Left colon (tissue), 2 donors: ENCODE results near the gene DMC1. TPM values are rescaled to one million over a fixed set of nuclear protein-coding genes. Genes with fewer than 3 reads are reported as not detected.
"Not testable (repeated sequence)": the region's sequence is repeated elsewhere in the genome, so short reads cannot be mapped to it uniquely, and the experiment has no call there.

ENCODE experiments used
- ATAC-seq: fragments of 200-7000 bp; cut with Tn5 transposase; one replicate; pipeline ENCODE4 v1.9.1; 2020; ENCODE audit warnings: mild to moderate bottlenecking, moderate library complexity
- DNase-seq, 2 donors: peaks; one replicate each; pipeline ENCODE4 v3.0.0-alpha.2; 2020
- intact Hi-C, 2 donors: fragments of 100-400 bp; cut with DNase I in 1 of 2; cut with micrococcal nuclease in 1 of 2; formaldehyde crosslinking; loops; one replicate each; pipeline versions ENCODE4 v1.11.2 to v1.14.0; 2022; cut with DNase I, micrococcal nuclease
- long read RNA-seq: library from polyadenylated mRNA; unstranded; transcript quantifications from one replicate; pipeline ENCODE4 v2.0.0, GENCODE V29; 2021
- total RNA-seq, 2 donors: library from RNA; stranded (reverse); fragmentation: NEBNext Ultra II Directional; extraction: Animal tissue kit (Norgen Biotek cat#: 25700); gene quantifications; one replicate each; pipeline ENCODE4 v1.2.1, GENCODE V29; 2021
- donor health status: DM: no; HTN: no; CAD: no.
- donor health status: DM: yes; HTN: yes; CAD: no.

DMC1 gene
- 1 to 10 TPM in 1 of 2 donors, under 1 TPM in 1; 0.87 to 1.2 TPM for total RNA-seq
- long read RNA-seq, partial matches to known transcripts = 0 of 1 reads
- long read RNA-seq, other reads (novel, unspliced or antisense) = 1 of 1 reads

- ATAC-seq (peak; percentile 96), DNase-seq (peak; percentile 93 to 97)
- intact Hi-C loops = loop anchor here in 1 of 2 donors (10.0 kb wide), 1 partner anchor 515 kb away; the partner anchor contains the start of gene PICK1
These were observed at the start of gene DMC1 for GRCh38 chr22:38569972-38570778. Gene DMC1, minus strand, starts transcription at chr22:38570183. Its CDS starts 1,927 bp downstream, at chr22:38568256.

GRCh38 chr22:38618682-38619081 is 48.7 kb upstream of the DMC1 start:
- DNase-seq (no peak), ATAC-seq (no peak)
- intact Hi-C loops = no loop called here

GRCh38 chr22:38618258-38618657 is 48.3 kb upstream of the DMC1 start:
- intact Hi-C loops = no loop called here
- no peak for DNase-seq

GRCh38 chr22:38615064-38615405 is 45.1 kb upstream of the DMC1 start:
- intact Hi-C loops, ATAC-seq, DNase-seq: not testable (repeated sequence)

More at GRCh38 chr22:38618258-38618657, 48.3 kb upstream of the DMC1 start:
- ATAC-seq = no peak

- DNase-seq (no peak), ATAC-seq (no peak)
- intact Hi-C loops = no loop called here
These were observed 44.5 kb upstream of the DMC1 start for GRCh38 chr22:38614332-38615063.

GRCh38 chr22:38613588-38613987 is 43.6 kb upstream of the DMC1 start:
- intact Hi-C loops = no loop called here
- no peak for ATAC-seq
- DNase-seq = no peak

- DNase-seq (no peak), ATAC-seq (no peak)
- intact Hi-C loops = no loop called here
These were observed 42.4 kb upstream of the DMC1 start for GRCh38 chr22:38612217-38613006.

- intact Hi-C loops = no loop called here
- ATAC-seq (no peak), DNase-seq (no peak)
These were observed 41.6 kb upstream of the DMC1 start for GRCh38 chr22:38611559-38611958.

GRCh38 chr22:38610234-38610633 is 40.3 kb upstream of the DMC1 start:
- ATAC-seq (no peak), DNase-seq (no peak)
- intact Hi-C loops = no loop called here

GRCh38 chr22:38608992-38609750 is 39.2 kb upstream of the DMC1 start:
- intact Hi-C loops = no loop called here
- ATAC-seq = no peak
- DNase-seq = no peak

GRCh38 chr22:38607680-38608079 is 37.7 kb upstream of the DMC1 start:
- DNase-seq (no peak), ATAC-seq (no peak)
- intact Hi-C loops = no loop called here

GRCh38 chr22:38602166-38602565 is 32.2 kb upstream of the DMC1 start:
- intact Hi-C loops = no loop called here
- ATAC-seq (no peak), DNase-seq (no peak)

- intact Hi-C loops = no loop called here
- DNase-seq (no peak), ATAC-seq (no peak)
These were observed 31.3 kb upstream of the DMC1 start for GRCh38 chr22:38601221-38601764.

- no peak for ATAC-seq
- intact Hi-C loops = no loop called here
- no peak for DNase-seq
These were observed 29.5 kb upstream of the DMC1 start for GRCh38 chr22:38599466-38599865.

GRCh38 chr22:38582923-38583322 is 12.9 kb upstream of the DMC1 start:
- ATAC-seq, intact Hi-C loops, DNase-seq: not testable (repeated sequence)

GRCh38 chr22:38578505-38578904 is 8.5 kb upstream of the DMC1 start:
- DNase-seq = no peak
- no peak for ATAC-seq
- intact Hi-C loops = no loop called here

GRCh38 chr22:38572065-38572464 is 2.1 kb upstream of the DMC1 start:
- intact Hi-C loops = no loop called here
- peak; percentile 41 for ATAC-seq
- DNase-seq = peak in 1 of 2 donors; percentile 29

GRCh38 chr22:38570779-38571364 is 889 bp upstream of the DMC1 start:
- DNase-seq = peak; percentile 41 to 51
- peak; percentile 49 for ATAC-seq
- intact Hi-C loops = no loop called here
